GM18520 (cell line): ENCODE data around the gene CD300A.

Experiments
- ATAC-seq: cut with Tn5 transposase; IDR thresholded peaks from one replicate; pipeline ENCODE4 v1.9.1; 2021; ENCODE audit not compliant: unreplicated experiment

CD300A gene

GRCh38 chr17:74466111-74466827 lies at the start of gene CD300A:
CD300A (plus strand) TSS chr17:74466634; CDS start chr17:74466704, 70 bp downstream.
- ATAC-seq: no peak

- ATAC-seq: peak; percentile 77
Measured at GRCh38 chr17:74417178-74418045, 49.0 kb upstream of the CD300A start.

DNA sequence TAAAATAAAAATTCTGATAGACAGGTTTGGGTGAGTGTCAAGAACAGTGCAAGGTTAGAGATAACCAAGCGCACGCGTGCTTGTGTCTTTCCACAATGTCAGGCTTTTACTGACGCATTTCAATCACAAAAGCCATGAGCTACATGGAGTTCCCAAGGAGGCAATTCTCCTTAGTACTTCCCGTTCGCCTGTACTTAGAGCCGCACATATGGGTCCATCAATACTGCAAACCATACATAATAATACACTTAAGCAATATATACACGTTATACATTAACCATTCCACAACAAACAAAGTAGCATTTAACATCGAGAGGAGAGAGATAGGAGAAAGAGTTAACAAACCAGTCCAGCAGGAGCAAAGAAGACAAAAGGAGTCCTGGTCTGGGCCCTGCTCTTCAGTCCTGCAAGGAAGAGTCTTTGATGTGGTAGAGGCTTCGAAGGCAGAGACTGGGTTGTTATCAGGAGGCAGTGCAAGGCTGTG lies 46.5 kb upstream of the CD300A start:
- ATAC-seq: no peak

GRCh38 chr17:74424117-74424516 lies 42.3 kb upstream of the CD300A start:
- ATAC-seq: no peak

- no peak for ATAC-seq
Measured at GRCh38 chr17:74424657-74425056, 41.8 kb upstream of the CD300A start.

GRCh38 chr17:74426551-74427047 lies 39.8 kb upstream of the CD300A start:
- ATAC-seq: no peak

GRCh38 chr17:74427048-74427762 lies 39.2 kb upstream of the CD300A start:
- ATAC-seq: no peak

GRCh38 chr17:74427763-74428153 lies 38.7 kb upstream of the CD300A start:
- no peak for ATAC-seq

- ATAC-seq: no peak
Measured at GRCh38 chr17:74429604-74430384, 36.6 kb upstream of the CD300A start.

- ATAC-seq: no peak
Measured at GRCh38 chr17:74430385-74430705, 36.1 kb upstream of the CD300A start.

DNA sequence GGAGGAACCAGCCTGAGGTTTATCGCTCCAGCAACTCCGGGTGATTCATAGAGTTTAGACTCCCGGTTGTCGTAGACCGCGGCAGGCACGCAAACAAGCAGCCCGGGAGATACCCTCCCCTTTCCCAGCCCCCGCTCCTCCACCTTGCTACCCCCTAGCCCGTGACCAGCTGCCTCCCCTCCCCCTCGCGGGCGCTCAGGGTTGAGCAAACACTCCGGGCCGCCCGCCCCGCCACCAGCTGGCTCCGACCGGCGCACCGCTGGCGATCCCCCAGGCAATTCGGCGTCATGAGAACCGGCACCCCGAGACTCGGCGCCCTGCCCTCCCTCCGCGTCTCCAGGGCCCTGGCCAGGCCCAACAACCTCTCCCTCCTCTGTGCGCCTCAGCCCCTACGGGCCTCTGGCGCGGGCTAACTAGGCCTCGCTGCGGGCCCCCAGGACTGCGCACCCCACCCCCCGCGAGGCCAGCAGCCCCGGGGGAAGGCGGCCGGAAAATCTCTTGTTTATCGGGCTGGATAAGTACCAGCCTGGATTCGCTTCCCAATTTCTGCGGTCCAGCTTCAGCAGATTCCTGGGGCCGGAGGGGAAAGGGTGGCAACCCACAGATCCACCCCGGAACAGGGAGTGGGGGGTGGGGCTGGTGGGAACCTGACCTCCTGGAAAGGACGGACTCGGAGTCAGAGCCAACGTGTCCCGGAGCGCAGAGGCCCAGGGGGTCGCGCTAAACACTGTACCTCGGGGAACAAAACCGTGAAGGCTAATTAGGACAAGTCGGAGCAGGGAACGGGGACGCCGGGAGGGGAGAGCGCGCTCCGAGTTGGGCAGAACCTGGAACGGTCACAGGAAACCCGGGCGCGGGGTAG lies 35.5 kb upstream of the CD300A start:
- no peak for ATAC-seq

GRCh38 chr17:74431568-74432423 lies 34.6 kb upstream of the CD300A start, which contains the start of gene GPRC5C:
GPRC5C (plus strand) TSS chr17:74432088; CDS start chr17:74439777, 7,689 bp downstream.
- ATAC-seq: no peak

DNA sequence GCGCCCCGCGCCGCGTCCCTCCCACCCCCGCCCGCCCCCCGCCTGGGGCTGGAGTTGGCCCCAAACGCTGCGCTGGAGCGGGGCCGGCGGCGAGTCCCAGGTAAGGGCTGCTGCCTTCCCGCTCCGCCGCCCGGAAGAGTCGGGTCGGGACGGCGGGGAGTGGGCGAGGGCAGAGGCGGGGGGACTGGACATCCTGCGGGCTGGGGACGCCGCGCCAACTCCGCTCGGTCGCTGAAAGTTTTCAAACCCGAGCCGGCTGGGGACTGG lies 34.1 kb upstream of the CD300A start:
- no peak for ATAC-seq

- ATAC-seq: no peak
Measured at GRCh38 chr17:74432766-74433391, 33.6 kb upstream of the CD300A start.

GRCh38 chr17:74433421-74434121 lies 32.9 kb upstream of the CD300A start:
- no peak for ATAC-seq

- ATAC-seq: no peak
Measured at GRCh38 chr17:74435775-74436359, 30.6 kb upstream of the CD300A start.

GRCh38 chr17:74437702-74438101 lies 28.7 kb upstream of the CD300A start:
- ATAC-seq: no peak
